Measurements from ENCODE around the gene VEGFB.

The VEGFB gene

GRCh38 chr11:64211181-64211872 lies 23.1 kb upstream of the VEGFB start:
- DNase-seq (ENCODE audit: low spot score), result no peak

GRCh38 chr11:64216879-64217278 lies 17.5 kb upstream of the VEGFB start:
- DNase-seq (ENCODE audit: low spot score), result no peak

DNA sequence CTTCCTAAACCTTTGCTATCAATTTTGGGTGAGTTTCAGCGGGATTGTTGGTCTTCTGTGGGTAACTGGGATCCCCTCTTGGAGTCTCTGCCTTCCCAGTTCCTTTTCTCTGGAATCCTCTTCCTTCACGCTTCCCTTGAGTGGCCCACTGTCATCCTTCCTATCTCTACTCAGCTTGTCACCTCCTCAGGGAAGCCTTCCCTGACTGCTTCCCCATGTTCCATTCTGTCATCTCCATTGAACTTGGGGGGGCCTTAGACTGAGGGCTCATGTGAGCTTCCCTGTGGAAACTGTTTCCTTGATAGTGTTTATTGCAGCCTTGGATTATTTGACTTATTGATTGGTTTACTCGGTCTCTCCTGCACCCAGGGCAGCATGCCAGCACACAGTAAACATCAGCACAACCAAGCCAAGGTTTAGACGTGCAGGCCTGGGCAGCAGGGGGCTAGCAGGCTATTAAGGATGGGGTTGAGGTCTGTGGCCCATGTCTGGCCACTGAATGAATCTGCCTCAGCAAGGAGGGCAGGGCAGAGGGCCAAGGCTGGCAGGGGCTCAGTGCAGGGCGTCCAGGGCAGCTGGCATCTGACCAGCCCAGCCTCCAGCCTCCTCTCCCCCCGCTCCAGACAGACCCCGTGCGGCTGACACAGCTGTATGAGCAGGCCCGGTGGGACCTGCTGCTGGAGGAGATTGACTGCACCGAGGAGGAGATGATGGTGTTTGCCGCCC lies 15.6 kb upstream of the VEGFB start:
- DNase-seq (ENCODE audit: low spot score), result no peak

- DNase-seq (ENCODE audit: low spot score), result no peak
These were observed 15.1 kb upstream of the VEGFB start for GRCh38 chr11:64219354-64219684.

DNA sequence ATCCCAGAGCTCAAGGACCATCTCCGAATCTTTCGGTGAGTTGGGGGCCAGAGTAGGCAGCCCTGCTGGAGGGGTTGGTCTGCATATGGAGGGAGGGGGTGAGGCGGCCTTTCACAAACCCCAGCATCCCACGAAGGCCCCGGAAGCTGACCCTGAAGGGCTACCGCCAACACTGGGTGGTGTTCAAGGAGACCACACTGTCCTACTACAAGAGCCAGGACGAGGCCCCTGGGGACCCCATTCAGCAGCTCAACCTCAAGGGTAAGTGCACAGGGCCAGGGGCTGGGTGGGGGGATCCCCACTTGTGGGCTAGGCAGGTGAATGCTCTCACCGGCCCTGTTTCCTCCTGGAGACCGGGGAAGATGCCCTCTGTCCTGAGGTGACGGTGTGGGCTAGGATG lies 14.6 kb upstream of the VEGFB start:
- no peak for DNase-seq (ENCODE audit: low spot score)

- DNase-seq (ENCODE audit: low spot score), result no peak
These were observed 14.1 kb upstream of the VEGFB start for GRCh38 chr11:64220271-64220670.

DNA sequence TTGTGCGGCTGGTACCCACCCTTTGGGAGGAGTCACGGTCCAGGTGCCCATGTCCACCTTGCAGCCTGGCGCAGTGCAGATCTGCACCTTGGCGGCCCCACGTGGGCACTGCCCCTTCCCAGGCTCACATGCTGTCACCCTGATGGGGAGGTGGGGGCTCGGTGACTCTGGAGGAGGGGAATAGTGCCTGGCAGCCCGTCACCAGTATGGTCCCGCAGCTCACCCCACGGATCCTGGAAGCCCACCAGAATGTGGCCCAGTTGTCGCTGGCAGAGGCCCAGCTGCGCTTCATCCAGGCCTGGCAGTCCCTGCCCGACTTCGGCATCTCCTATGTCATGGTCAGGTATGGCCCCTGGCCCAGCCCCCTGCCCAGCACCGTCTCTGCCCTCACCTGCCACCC lies 13.6 kb upstream of the VEGFB start:
- DNase-seq (ENCODE audit: low spot score), result no peak

DNA sequence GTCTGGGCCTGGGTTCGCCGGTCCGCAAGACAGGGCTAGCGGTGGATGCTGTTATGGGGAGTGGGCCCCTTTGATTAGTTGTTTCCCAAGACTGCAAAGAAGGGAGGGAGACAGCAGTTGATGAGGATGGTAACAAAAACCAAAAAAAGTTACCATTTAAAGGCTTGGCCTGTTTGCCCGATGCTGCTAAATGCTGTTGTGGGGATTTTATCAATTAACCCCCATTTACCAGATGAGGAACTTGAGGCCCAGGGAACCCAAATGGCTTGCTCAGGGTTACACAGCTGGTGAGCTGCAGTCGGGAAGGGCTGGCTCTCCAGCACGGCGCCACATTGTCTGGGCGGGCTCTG lies 11.8 kb upstream of the VEGFB start:
- no peak for DNase-seq (ENCODE audit: low spot score)

DNA sequence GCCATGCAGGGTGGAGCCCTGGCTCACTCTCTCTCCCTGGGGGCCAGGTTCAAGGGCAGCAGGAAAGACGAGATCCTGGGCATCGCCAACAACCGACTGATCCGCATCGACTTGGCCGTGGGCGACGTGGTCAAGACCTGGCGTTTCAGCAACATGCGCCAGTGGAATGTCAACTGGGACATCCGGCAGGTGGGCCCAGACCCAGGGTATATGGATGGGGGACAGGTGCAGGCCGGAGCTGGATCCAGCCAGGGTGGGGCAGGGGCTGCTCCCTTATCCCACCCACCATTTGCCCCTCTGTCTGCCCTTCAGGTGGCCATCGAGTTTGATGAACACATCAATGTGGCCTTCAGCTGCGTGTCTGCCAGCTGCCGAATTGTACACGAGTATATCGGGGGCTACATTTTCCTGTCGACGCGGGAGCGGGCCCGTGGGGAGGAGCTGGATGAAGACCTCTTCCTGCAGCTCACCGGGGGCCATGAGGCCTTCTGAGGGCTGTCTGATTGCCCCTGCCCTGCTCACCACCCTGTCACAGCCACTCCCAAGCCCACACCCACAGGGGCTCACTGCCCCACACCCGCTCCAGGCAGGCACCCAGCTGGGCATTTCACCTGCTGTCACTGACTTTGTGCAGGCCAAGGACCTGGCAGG lies 11.3 kb upstream of the VEGFB start:
- DNase-seq (ENCODE audit: low spot score), result no peak

DNA sequence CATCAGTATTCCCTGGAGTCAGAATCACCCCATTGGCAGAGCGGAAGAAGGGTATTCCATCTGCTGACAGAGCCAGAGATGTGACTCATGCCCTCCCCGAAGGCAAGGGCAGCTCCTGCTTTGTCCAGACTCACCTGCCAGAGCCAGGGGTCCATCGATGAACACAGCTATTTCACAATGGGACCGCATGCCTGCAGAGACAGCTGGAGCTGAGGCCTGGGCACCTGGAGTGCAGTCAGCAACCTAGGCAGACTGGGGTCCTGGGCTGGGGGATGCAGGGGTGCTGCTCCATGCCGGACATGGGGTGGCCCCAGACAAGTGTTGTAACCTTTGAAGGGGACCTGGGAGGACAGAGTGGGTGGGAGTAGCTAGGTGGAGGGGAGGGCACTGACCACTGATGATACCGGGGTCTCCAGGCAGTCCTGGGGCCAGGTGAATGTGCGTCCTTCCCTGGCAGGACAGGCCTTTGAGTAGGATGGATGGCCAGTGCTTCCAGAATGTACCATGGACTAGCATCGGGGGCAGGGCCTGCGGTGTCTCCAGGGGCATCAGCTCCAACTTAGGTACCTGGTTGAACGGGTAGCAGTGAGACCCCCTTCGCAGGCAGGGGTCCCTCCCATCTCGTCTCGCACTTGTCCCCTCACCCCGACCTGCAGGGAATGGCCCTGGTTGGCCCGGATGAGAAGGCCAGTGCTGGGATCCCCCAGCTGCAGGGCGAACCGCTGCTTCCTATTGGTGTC lies 10.1 kb upstream of the VEGFB start:
- DNase-seq (ENCODE audit: low spot score), result no peak

DNA sequence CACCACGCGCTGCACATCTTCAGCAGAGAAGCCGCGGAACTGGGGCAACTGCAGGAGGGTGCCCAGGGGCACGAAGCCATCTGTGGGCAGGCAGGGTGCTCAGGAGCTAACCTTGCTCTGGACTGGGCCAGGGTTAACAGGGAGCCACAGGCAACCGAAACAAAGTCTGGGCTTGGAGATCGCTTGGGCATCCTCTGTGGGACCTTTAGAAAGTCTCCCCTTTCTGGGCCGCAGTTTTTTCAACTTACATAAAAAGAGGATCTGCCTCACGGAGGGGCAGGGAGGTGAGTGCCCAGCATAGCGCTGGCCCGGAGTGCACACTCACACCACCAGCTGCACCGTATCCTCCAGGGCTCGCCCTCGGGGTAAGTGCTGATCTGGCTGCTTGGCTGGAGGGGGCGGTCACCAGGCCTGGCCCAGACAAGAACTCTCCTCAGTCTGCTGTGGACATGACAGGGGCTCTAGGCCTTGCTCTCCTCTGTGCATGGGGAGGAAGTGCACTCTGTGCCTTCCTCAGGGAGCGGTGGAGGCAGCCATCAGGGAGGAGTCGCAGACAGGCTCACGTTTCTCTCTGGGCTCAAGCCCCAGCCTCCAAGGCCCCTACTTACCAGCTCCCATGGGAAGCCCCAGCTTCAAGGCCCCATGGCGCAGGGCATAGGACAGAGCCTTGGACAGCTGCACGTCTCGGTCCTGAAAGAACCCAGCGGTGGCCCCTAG lies 9.3 kb upstream of the VEGFB start:
- DNase-seq (ENCODE audit: low spot score), result no peak

DNA sequence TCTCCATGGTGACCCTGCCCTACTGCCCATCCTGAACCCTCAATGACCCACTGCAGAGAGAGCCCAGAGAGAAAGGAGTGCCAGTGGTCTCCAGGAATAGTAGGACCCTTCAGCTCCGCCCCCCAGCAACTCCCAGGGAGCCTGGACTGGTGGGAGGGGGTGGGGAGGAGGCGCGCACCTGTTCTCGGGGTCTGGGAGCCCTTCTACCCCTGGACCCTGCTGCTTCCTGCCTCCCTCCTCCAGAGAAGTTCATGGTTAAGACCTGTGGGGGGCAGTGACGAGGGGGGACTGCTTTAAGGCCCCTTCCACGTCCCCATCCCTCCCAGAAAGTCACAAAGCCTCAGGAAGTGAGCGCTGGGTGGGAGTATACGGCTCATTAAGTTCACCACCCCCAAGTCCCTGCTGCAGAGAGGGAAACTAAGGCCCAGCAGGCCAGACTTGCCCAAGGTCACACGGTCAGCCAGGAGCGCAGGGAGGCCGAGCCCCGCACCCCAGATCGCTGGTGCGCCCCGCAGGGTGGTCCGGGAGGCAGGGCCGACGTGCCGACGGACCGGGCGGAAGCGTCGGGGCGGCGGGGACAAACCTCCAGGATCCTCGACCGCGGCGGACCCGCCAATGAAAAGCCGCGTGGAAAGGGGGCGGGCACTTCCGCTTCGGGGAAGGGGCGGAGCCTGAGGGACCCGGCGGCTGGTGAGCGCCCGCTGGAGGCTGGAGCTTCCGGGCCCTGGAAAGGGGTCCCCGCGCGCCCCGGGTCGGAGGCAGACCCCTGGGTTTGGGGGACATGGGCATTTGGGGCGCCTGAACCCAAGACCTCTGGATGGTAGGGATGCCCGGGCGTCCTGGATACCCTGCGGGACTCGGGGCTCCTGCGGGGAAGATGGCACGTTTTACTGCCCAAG lies 8.5 kb upstream of the VEGFB start, which contains the start of the genes NUDT22 and TRPT1:
Gene NUDT22 (plus strand): TSS at position 667 of the 899 bp plus-strand sequence. CDS start 379 bp downstream, outside the sequence.
Gene TRPT1 (minus strand): TSS at position 579 of the 899 bp plus-strand sequence. CDS start 326 bp downstream, at position 253.
- DNase-seq (ENCODE audit: low spot score), result peak; percentile 91

DNA sequence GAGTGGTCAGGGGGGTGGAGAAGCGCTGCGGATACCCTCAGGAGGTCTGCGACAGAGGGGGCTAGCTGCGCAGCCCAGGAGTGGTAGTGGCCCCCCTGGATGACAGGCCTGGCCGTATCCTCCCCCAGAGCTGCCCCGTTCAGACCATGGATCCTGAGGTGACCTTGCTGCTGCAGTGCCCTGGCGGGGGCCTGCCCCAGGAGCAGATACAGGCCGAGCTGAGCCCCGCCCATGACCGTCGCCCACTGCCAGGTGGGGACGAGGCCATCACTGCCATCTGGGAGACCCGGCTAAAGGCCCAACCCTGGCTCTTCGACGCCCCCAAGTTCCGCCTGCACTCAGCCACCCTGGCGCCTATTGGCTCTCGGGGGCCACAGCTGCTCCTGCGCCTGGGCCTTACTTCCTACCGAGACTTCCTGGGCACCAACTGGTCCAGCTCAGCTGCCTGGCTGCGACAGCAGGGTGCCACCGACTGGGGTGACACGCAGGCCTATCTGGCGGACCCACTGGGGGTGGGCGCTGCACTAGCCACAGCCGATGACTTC lies 7.8 kb upstream of the VEGFB start:
- peak; percentile 66 for DNase-seq (ENCODE audit: low spot score)

DNA sequence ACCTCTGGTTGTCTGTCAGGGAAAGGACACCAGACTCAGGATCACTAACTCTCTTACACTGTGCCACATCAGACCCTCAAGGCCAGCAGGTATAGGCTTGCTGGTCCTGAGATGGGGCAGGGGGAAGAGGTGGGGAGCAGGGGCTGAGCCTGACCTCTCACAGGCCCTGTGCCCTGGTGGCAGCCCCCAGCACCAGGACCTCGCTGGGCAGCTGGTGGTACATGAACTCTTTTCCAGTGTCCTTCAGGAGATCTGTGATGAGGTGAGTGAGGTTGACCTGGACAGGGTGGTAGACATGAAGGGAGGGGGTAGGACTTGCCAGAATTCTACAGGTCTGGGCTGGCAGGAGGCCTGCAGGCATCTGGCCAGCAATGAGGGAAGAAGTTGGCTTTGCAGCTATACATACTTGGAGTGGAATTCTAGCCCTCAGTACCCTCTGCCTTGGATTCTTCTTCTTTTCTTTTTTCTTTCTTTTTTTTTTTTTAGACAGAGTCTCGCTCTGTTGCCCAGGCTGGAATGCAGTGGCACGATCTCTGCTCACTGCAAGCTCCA lies 6.9 kb upstream of the VEGFB start:
- DNase-seq (ENCODE audit: low spot score), result no peak

GRCh38 chr11:64229090-64229743 lies 5.2 kb upstream of the VEGFB start:
- DNase-seq (ENCODE audit: low spot score), result no peak

GRCh38 chr11:64229744-64230170 lies 4.6 kb upstream of the VEGFB start:
- no peak for DNase-seq (ENCODE audit: low spot score)

DNA sequence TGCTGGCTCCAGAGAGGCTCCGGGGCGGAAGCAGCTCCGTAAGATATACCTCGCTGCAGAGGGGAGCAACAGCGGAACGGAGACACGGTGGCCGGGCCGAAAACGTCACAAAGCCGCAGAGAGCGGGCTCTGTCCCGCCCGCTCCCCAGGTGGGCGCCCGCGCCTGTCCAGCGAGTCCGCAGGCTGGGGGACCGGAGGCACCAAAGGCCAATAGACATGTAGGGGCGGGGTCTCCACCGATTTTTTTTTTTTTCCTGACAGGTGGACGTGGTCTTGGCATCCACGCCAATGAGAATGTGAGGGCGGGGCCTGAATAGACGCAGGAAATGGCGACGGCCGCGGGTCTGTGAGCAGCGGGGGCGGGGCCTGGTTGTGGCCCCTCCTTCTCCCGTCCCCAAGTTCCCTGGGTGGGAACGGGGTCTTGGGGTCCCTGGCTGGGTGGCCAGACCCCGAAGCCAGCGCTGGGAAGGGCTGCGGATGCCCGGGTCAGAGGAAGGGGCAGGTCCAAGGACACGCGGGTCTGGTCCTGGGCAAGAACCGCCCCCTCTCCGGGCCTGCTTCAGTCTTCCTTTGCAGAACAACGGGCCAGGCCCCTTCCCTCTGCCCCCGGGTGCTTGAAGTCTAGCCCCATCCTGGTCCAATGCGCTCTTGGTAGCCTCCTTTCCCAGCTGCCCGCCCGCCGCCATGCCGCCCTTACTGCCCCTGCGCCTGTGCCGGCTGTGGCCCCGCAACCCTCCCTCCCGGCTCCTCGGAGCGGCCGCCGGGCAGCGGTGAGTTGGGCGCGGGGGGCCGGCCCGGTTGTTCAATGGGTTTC lies 4.0 kb upstream of the VEGFB start, which contains the start of gene DNAJC4:
Gene DNAJC4 (plus strand): TSS at position 378 of the 814 bp plus-strand sequence. CDS start 307 bp downstream, at position 685.
- DNase-seq (ENCODE audit: low spot score), result peak; percentile 95

- no peak for DNase-seq (ENCODE audit: low spot score)
These were observed 3.4 kb upstream of the VEGFB start for GRCh38 chr11:64230985-64231365.

- DNase-seq (ENCODE audit: low spot score), result no peak
These were observed 2.8 kb upstream of the VEGFB start for GRCh38 chr11:64231546-64231945.
